ENCODE measurements around the gene TAS2R30.
"Not testable (repeated sequence)": the region's sequence is repeated elsewhere in the genome, so short reads cannot be mapped to it uniquely, and the experiment has no call there.

TAS2R30 gene

GRCh38 chr12:11133816-11134215 lies 628 bp downstream of the TAS2R30 start:
- H3K4me3 ChIP-seq (ENCODE audit: low read depth, low read length), result no peak overlapping the region

GRCh38 chr12:11133162-11133561 lies 1.3 kb downstream of the TAS2R30 start:
- TF ChIP-seq CTCF (IDR thresholded peaks at IDR 0.05; ENCODE audit: borderline replicate concordance, insufficient read depth, low read depth, low read length), result no peak
- no peak overlapping the region for H3K4me3 ChIP-seq (ENCODE audit: low read depth, low read length)

More at GRCh38 chr12:11133816-11134215, 628 bp downstream of the TAS2R30 start:
- no peak for TF ChIP-seq CTCF (IDR thresholded peaks at IDR 0.05; ENCODE audit: borderline replicate concordance, insufficient read depth, low read depth, low read length)

- no peak for TF ChIP-seq CTCF (IDR thresholded peaks at IDR 0.05; ENCODE audit: borderline replicate concordance, insufficient read depth, low read depth, low read length)
Measured at GRCh38 chr12:11130999-11131398, 3.4 kb downstream of the TAS2R30 start.

GRCh38 chr12:11130382-11130781 lies 4.1 kb downstream of the TAS2R30 start:
- no peak for TF ChIP-seq CTCF (IDR thresholded peaks at IDR 0.05; ENCODE audit: borderline replicate concordance, insufficient read depth, low read depth, low read length)
- no peak overlapping the region for H3K4me3 ChIP-seq (ENCODE audit: low read depth, low read length)

More at GRCh38 chr12:11130999-11131398, 3.4 kb downstream of the TAS2R30 start:
- H3K4me3 ChIP-seq (ENCODE audit: low read depth, low read length), result no peak overlapping the region

- H3K4me3 ChIP-seq (ENCODE audit: low read depth, low read length), result not testable (repeated sequence)
Measured at GRCh38 chr12:11114130-11114529, 20.3 kb downstream of the TAS2R30 start.

GRCh38 chr12:11111213-11111612 lies 23.2 kb downstream of the TAS2R30 start:
- not testable (repeated sequence) for H3K4me3 ChIP-seq (ENCODE audit: low read depth, low read length)

GRCh38 chr12:11108862-11109261 lies 25.6 kb downstream of the TAS2R30 start:
- no peak for TF ChIP-seq CTCF (IDR thresholded peaks at IDR 0.05; ENCODE audit: borderline replicate concordance, insufficient read depth, low read depth, low read length)
- no peak overlapping the region for H3K4me3 ChIP-seq (ENCODE audit: low read depth, low read length)

- no peak overlapping the region for H3K4me3 ChIP-seq (ENCODE audit: low read depth, low read length)
- no peak for TF ChIP-seq CTCF (IDR thresholded peaks at IDR 0.05; ENCODE audit: borderline replicate concordance, insufficient read depth, low read depth, low read length)
Measured at GRCh38 chr12:11107719-11108118, 26.7 kb downstream of the TAS2R30 start.
